Activated T-cell treated with anti-CD3 and anti-CD28 coated beads for 4 hours (primary cell): ENCODE data around the gene UGT1A7.

Experiments used
- DNase-seq: peaks from one replicate; pipeline ENCODE4 v3.0.0-alpha.2; 2020

UGT1A7 gene

GRCh38 chr2:233764761-233765160 is 83.1 kb downstream of the UGT1A7 start:
- DNase-seq, result no peak

DNA sequence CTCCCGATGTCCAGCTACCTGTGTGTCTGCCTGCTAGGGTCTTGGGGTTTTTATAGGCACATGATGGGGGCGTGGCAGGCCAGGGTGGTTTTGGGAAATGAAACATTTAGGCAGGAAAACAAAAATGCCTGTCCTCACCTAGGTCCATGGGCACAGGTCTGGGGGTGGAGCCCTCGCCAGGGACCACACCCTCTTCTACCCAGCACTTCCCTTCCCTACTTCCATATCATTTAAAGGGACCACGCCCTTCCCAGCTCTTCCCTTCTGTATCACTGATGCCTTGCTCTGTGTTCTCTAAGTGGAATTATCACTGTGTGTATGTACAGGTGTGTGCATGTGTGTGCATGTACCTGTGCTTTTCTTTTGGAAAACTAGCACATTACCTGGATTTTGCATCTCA is 84.7 kb downstream of the UGT1A7 start:
- DNase-seq, result no peak

DNA sequence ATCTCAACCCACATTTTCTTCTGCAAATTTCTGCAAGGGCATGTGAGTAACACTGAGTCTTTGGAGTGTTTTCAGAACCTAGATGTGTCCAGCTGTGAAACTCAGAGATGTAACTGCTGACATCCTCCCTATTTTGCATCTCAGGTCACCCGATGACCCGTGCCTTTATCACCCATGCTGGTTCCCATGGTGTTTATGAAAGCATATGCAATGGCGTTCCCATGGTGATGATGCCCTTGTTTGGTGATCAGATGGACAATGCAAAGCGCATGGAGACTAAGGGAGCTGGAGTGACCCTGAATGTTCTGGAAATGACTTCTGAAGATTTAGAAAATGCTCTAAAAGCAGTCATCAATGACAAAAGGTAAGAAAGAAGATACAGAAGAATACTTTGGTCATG is 86.4 kb downstream of the UGT1A7 start:
- no peak for DNase-seq

GRCh38 chr2:233769260-233769659 is 87.6 kb downstream of the UGT1A7 start:
- DNase-seq, result no peak

DNA sequence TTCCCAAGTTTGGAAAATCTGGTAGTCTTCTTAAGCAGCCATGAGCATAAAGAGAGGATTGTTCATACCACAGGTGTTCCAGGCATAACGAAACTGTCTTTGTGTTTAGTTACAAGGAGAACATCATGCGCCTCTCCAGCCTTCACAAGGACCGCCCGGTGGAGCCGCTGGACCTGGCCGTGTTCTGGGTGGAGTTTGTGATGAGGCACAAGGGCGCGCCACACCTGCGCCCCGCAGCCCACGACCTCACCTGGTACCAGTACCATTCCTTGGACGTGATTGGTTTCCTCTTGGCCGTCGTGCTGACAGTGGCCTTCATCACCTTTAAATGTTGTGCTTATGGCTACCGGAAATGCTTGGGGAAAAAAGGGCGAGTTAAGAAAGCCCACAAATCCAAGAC is 90.5 kb downstream of the UGT1A7 start:
- DNase-seq, result no peak

GRCh38 chr2:233772583-233772982 is 90.9 kb downstream of the UGT1A7 start:
- no peak for DNase-seq

DNA sequence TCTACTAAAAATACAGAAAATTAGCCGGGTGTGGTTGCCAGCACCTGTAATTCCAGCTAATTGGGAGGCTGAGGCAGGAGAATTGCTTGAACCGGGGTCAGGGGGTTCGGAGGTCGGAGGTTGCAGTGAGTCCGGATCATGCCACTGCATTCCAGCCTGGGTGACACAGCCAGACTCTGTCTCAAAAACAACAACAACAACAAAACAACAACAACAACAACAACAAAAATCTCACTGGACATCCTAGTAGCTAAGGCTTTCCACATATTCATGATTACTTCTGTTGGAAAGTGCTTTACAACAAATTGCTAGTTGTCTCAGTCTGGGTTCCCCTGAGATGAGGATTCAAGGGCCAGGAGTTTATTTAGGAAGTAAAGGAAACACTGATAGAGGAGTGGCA is 92.2 kb downstream of the UGT1A7 start:
- DNase-seq, result no peak

DNA sequence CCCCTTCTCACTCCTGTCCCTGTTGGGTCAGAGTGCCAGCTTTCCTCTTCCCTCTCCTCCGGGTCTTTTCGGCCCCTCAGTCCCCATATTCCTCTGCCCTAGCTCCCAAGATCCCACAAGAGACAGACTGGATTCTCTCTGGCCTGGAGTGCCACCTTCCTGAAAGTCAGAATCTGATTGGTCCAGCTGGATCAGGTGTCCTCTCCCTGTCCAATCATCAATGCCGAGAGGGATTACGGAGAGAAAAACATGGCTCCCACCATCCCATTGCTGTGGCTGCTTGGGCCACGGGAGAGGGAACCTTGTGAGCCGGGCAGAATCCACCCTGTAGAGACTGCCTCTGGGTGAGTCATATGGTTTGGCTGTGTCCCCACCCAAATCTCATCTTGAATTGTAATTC is 93.7 kb downstream of the UGT1A7 start:
- no peak for DNase-seq

DNA sequence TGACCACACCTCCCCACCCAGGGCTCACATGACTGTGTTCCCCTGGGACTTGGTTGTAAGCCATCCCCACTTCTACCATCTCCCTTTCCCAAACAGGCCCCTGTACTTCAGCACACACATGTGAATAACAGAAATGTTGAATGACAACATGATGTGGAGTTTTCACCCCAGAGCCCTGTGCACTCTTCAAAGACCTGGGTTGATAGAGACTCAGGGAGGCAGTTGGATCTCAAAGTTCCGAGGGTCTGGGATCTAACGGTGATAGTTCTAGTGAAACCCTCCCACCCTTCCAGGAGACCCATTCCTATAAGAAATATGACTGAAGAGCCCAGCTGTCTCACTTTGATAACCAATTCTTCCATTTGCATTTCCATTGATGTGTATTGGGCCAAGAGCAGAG is 96.3 kb downstream of the UGT1A7 start, which contains the start of gene MROH2A:
Gene MROH2A, plus strand, starts transcription at position 301 of the 400 bp plus-strand sequence. CDS start 1,029 bp downstream, outside the sequence.
- no peak for DNase-seq

GRCh38 chr2:233779722-233780121 is 98.0 kb downstream of the UGT1A7 start:
- no peak for DNase-seq

DNA sequence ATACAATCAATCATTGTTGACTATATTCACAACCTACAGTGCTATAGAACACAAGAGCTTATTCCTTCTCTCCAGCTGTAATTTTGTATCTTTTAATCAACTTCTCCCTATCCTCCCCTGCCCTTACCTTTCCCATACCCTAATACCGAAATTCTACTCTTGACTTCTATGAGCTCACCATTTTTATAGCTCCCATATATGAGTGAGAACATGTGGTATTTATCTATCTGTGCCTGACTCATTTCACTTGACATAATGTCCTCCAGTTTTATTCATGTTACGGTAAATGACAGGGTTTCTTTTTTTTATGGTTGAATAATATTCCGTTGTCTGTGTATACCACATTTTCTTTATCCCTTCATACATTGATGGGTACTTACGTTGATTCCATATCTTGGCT is 99.1 kb downstream of the UGT1A7 start:
- DNase-seq, result no peak

DNA sequence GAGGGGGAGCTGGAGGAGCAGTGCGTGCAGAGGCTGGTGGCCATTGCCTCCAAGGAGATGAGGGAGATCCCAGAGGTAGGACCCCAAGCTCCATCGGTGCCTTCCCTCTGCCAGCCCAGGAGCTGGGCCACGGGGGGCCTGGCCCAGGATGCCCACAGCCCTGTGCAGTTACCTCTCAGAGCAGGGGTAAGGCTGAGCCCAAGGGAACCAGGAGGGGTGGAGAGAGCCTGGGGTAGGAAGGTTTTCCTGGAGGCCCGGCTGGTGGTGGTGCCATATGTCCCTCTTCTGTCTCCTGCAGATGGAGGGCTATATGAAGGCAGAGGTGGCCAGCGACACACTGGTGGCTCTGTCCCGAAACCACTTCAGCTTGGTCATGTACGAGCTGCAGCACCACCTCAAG is 107.9 kb downstream of the UGT1A7 start:
- DNase-seq, result no peak

- DNase-seq, result no peak
Observed at GRCh38 chr2:233791151-233791882, 109.6 kb downstream of the UGT1A7 start.

DNA sequence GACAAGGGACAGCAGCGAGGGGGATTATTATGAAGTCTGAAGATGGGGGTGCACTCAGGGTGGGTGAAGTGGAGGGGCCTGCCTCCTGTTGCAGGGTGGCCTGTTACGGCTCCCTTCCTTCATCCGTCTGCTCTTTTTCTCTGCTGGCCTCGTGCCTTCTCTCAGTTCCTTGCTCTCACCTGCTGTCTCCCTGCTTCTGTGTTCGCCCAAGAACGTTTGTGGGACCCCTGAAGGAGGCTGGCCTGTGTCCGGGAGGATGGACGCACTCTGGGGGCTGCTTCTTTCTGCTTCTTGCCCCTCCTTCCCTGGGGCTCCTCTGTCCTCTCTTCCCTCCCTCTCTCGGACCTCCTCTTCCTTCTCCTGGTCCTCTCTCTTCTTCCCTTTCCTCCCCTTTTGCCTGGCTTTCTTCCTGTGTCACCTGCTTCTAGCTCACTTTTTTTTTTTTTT is 110.2 kb downstream of the UGT1A7 start:
- DNase-seq, result no peak

DNA sequence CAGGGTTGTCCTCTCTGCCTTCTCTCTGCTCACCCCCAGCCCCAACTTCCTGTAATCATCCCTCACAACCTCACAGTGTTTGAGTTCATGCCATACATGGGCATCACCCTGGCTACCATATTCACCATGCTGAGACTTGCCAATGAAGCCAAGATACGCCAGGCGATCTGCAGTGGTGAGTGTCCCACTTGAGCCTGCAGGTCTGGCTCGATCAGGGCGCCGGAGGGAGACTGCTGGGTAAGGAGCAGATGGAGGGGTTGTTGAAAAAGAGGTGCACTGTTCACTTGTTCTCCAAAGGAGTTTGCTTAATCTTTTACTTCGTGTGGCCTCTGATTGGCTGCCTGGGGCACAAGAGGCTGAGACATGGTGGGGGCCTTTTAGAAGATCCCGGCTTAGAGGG is 111.0 kb downstream of the UGT1A7 start:
- DNase-seq, result no peak

- DNase-seq, result no peak
Observed at GRCh38 chr2:233793465-233794127, 111.9 kb downstream of the UGT1A7 start.

GRCh38 chr2:233794128-233794658 is 112.5 kb downstream of the UGT1A7 start:
- DNase-seq, result no peak

- no peak for DNase-seq
Observed at GRCh38 chr2:233795735-233796171, 114.1 kb downstream of the UGT1A7 start.

DNA sequence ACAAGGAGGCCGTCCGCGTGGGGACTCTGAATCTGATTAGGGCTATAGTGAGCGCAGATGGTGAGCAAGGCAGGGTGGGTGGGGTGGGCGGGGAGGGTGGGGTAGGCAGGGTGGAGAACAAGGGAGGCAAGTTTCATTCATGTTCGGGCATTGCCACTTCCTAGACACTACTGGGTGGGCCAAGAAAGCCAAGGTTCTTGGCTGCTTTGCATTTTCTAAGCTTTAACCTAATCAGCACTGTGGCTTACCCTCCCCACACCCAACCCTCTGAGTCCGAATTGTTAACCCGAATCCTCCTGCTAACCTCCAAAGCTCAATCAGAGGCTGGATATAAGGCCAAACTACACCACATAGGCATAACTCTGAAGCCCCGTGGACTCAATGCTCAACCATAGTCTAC is 114.6 kb downstream of the UGT1A7 start:
- DNase-seq, result no peak

GRCh38 chr2:233798335-233799086 is 116.8 kb downstream of the UGT1A7 start:
- DNase-seq, result no peak

GRCh38 chr2:233799087-233799665 is 117.5 kb downstream of the UGT1A7 start:
- no peak for DNase-seq

DNA sequence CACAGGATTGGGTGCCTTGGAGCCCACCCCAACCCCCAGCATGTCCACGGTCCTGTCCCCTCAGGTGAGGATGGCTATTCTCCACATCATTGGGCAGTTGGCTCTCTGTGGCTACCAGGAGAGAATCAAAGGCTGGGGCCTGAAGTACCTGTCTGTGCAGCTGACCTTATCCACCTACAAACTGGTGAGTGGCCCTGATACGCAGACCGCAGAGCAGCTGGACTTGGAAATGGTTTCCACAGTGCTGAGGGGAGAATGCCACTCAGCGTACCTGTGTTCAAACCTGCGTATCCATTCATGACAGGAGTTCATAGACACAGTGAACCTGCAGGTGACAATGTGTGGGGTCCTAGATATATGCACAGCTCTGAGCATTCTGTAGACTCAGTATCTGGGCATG is 118.0 kb downstream of the UGT1A7 start:
- DNase-seq, result no peak

DNA sequence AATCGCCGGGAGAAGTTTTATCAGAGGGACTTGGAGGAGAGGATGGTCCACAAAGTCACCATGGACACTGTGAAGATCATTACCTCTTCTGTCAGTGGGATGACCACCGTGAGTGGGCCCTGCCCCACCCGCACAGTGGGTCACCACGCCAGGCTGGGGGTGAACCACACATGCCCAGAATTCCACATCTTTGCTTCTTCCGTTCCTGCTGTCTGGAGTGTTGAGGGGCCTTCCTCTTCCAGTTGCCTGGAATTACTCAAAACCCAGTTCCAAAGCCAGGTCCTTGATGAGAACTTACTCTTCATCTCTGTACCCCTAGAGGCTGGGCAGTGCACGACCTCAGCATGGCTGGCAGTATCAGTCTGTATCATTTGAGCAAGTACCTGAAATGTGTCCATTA is 118.5 kb downstream of the UGT1A7 start:
- no peak for DNase-seq
